Measurements from ENCODE around the gene ATE1. TPM values are rescaled to one million over a fixed set of nuclear protein-coding genes. Genes with fewer than 3 reads are reported as not detected.

ATE1 gene
- total and polyA plus RNA-seq, 11 donors, result 15.2 to 50.1 (median 39.9) TPM

GRCh38 chr10:121823993-121824463 lies 103.8 kb downstream of the ATE1 start:
- 64 to 71% (median 68%) methylated on average over 5 of the region's 5 CpGs for WGBS, 4 donors
- intact Hi-C loops (cut with DNase I), result loop anchor here in 2 of 10 donors (5.0 kb wide), 2 partner anchors 63 to 73 kb away; no protein-coding TSS in a partner anchor
- Histone ChIP-seq H3K9me3 (no peaks in the 10 kb centered on the region), H3K27me3 (no peaks in the 10 kb centered on the region), H3K27ac (no peak overlapping the region), H3K4me3 (no peak overlapping the region), H3K4me1 (peaks cover 0 to 7% (median 0%) of the 10 kb centered on the region in 12 donors), H3K36me3 (peaks cover 0 to 30% (median 14%) of the 10 kb centered on the region in 9 donors)
- TF ChIP-seq POLR2A (IDR thresholded peaks at IDR 0.05), result no peak
- TF ChIP-seq, protein P1, sequence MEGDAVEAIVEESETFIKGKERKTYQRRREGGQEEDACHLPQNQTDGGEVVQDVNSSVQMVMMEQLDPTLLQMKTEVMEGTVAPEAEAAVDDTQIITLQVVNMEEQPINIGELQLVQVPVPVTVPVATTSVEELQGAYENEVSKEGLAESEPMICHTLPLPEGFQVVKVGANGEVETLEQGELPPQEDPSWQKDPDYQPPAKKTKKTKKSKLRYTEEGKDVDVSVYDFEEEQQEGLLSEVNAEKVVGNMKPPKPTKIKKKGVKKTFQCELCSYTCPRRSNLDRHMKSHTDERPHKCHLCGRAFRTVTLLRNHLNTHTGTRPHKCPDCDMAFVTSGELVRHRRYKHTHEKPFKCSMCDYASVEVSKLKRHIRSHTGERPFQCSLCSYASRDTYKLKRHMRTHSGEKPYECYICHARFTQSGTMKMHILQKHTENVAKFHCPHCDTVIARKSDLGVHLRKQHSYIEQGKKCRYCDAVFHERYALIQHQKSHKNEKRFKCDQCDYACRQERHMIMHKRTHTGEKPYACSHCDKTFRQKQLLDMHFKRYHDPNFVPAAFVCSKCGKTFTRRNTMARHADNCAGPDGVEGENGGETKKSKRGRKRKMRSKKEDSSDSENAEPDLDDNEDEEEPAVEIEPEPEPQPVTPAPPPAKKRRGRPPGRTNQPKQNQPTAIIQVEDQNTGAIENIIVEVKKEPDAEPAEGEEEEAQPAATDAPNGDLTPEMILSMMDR (IDR thresholded peaks at IDR 0.05), result peak; percentile 49 to 76 (median 66)
- DNase-seq, result no peak
- ATAC-seq, result peak in 2 of 4 donors; percentile 34 to 58

DNA sequence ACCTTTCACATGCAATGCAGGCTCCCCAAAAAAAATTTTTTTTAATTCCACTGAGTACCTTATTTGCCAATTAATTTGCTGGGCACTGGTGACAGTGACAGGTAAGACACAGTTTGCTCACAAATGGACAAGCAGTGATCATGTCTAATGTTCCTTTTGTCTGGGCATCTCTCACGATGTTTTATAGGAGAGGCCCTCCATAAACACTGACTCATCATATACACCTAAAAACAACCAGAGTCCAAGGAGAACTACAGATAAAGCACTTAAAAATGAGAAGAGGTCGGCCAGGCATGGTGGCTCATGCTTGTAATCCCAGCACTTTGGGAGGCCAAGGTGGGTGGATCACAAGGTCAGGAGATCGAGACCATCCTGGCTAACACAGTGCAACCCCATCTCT lies 105.1 kb downstream of the ATE1 start:
- ATAC-seq, result no peak
- peaks cover 0 to 7% (median 0%) of the 10 kb centered on the region in 12 donors for H3K4me1 ChIP-seq
- H3K36me3 ChIP-seq, result peaks cover 0 to 21% (median 5%) of the 10 kb centered on the region in 9 donors
- H3K9me3 ChIP-seq, result no peaks in the 10 kb centered on the region
- no peaks in the 10 kb centered on the region for H3K27me3 ChIP-seq
- intact Hi-C loops (cut with DNase I), result loop anchor here in 2 of 10 donors (5.0 kb wide), 2 partner anchors 65 to 75 kb away; no protein-coding TSS in a partner anchor
- TF ChIP-seq POLR2A (IDR thresholded peaks at IDR 0.05), result no peak
- TF ChIP-seq, protein P1 (IDR thresholded peaks at IDR 0.05), result no peak
- H3K4me3 ChIP-seq, result no peak overlapping the region
- H3K27ac ChIP-seq, result no peak overlapping the region
- no peak for DNase-seq
- 88 to 93% (median 89%) methylated on average over 3 of the region's 3 CpGs for WGBS, 4 donors

DNA sequence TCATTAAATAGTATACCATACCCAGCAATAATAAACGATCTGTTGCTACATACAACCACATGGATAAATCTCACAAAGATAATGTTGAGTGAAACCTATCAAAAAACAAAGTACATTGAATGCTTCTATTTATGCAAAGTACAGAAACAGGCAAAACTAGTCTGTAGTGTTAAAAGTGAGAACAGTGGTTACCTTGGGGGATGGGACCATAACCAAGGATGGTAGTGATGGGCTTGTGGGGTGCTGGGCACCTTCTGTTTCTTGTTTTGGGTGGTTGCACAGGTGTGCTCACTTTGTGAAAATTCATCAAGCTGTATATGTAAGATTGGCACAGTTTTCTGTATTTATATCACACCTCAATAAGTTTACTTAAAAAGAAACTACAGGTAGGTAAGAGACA lies 105.7 kb downstream of the ATE1 start:
- ATAC-seq (no peak), DNase-seq (no peak)
- no peaks in the 10 kb centered on the region for H3K9me3 ChIP-seq
- peaks cover 0 to 17% (median 0%) of the 10 kb centered on the region in 9 donors for H3K36me3 ChIP-seq
- no peak overlapping the region for H3K4me3 ChIP-seq
- no peak for TF ChIP-seq POLR2A (IDR thresholded peaks at IDR 0.05)
- TF ChIP-seq, protein P1 (IDR thresholded peaks at IDR 0.05), result no peak
- H3K4me1 ChIP-seq, result peaks cover 0 to 7% (median 0%) of the 10 kb centered on the region in 12 donors
- no peak overlapping the region for H3K27ac ChIP-seq
- intact Hi-C loops (cut with DNase I), result loop anchor here in 2 of 10 donors (5.0 kb wide), 2 partner anchors 65 to 75 kb away; no protein-coding TSS in a partner anchor
- H3K27me3 ChIP-seq, result no peaks in the 10 kb centered on the region
- 84 to 94% (median 90%) methylated on average over 1 of the region's 1 CpG for WGBS, 4 donors

GRCh38 chr10:121819049-121819448 lies 108.8 kb downstream of the ATE1 start:
- no peaks in the 10 kb centered on the region for H3K27me3 ChIP-seq
- no peak for DNase-seq
- no peaks in the 10 kb centered on the region for H3K9me3 ChIP-seq
- TF ChIP-seq, protein P1 (IDR thresholded peaks at IDR 0.05), result no peak
- no peak for TF ChIP-seq POLR2A (IDR thresholded peaks at IDR 0.05)
- 88 to 95% (median 92%) methylated on average over 2 of the region's 2 CpGs for WGBS, 4 donors
- H3K4me3 ChIP-seq, result no peak overlapping the region
- peaks cover 0 to 10% (median 0%) of the 10 kb centered on the region in 9 donors for H3K36me3 ChIP-seq
- ATAC-seq, result no peak
- intact Hi-C loops (cut with DNase I), result no loop called here
- no peak overlapping the region for H3K27ac ChIP-seq
- H3K4me1 ChIP-seq, result peaks cover 0 to 6% (median 0%) of the 10 kb centered on the region in 12 donors

Data from heart left ventricle (tissue), 16 donors.